NCI-H1436 (cell line): ENCODE results near the gene TMA16.

ENCODE experiments used
- DNase-seq: peaks from one replicate; lab custom pipeline; 2025; lab: John Stamatoyannopoulos, UW

TMA16 gene

DNA sequence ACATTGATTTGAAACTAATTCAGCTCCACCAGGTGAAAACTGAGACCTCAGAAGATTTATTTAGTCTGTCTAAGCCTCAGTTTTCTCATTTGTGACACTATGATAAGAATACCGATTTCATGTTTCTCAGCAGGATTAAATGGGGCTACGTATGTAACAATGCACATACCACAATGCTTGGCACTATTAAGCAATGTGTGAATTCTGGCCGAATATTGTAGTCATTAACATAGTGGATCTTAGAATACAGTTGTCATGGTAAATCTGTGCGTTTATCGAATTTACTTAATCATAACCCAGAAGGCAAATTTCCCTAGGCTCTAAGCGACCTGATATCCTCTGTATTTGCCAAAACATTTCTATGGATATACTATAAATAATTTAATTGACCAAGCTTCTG lies 69.1 kb downstream of the TMA16 start:
- DNase-seq = no peak

DNA sequence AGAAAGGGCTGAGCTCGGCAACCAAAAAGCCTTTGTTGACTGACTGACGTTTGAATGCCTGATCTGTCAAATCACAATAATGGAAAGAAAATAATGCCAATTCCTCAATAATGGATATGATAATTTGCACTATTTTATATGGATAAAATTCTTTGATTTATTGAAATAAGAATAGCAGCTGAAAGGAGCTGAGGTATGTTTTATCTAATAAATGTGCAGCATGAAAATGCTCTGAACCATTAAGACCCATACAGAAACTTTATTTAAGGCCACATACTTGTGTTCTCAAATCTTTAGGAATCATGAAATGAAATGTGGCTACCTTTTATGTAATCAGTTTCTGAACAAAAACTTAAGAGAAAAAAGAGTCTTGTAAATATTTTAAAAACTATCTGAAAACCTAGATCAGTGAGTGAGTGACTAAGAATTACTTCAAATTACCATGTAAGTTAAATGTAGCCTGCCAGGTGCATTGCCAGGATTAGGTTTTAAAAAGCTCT lies 69.8 kb downstream of the TMA16 start:
- DNase-seq = no peak

DNA sequence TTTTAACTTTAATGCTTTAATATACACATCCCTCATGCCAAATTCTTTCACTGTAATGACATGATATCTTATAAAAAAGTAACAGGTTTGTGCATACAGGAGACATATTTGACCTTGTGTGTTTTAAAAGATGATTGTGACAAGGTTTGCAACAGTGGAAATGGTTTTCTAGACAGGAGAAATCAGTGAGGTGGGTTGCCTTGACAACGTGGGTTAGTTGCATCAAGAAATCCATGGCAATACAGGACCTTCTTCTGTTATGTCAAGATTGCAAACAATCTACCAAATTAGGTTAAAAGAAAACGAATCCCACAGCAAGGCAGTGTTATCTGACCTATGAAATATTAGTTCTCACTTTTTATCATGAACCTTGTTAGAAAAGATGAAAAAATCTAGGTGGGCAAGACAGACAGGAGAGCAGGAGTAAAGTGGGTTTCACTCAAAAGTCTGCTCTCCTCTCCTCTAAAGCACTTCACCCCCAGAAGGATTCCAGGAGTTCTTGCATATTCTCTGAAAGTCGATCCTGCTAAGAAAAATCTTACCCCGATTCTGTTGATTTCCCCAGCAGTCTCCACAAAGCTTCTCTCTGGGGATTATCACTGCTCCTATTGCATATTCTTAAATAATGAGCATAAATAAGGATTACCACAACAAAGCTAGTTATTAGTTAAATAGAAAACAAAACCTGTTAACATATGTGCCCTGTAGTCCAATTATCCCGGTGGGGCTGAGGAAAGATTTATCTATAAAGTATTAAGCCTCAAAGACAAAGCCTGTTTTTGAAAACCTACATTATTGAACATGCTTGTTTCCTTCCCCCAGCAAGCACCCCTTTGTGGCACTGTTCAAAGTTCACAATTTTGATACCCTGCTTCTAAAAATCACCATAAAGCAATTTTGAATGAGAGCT lies 71.0 kb downstream of the TMA16 start:
- DNase-seq = no peak

DNA sequence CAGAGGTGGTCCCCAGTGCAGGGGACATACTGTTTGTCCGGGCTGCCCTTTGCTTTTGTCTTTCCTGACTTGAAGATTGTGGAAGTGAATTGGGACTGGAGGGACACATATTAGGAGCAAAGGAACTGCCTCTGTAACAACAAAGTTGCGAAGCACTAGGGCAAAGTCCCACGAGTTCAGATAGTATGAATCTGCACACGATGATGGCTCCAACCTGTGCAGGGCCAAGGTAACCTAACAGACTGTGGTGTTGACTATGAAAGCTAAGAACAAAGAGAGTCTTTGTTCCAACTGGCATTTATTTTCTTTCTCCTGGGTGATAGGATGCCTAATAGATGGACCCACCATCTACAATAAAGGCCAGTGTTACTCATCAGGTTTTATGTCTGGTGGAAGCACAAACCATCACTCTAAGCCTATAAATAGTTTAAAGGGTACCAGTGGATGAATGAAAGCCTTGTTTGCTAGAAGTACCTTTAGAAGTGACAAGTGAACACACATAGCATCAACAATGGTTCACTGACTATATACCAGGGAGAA lies 71.8 kb downstream of the TMA16 start:
- DNase-seq = no peak

DNA sequence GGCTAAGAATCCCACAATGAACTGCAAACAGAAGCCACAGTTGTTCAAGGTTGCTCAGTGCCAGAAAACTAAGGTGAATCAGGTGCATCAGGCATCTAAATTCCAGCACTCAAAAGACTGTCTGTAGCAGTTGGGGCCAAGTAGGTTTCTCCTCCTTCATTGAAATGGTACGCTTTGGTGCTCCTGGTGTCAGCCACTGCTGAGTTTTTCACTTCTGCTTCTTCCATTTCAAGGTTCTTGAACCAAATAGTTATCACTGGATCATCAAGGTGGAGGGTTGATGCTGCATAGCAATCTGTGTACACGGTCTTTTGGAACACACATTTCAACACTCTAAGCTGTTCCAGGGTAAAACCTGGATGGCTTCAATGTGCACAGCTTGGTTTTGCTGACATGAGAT lies 74.4 kb downstream of the TMA16 start:
- DNase-seq = no peak
